Naive thymus-derived CD8-positive, alpha-beta T cell (primary cell): ENCODE data around the gene CUX1. TPM values are rescaled to one million over a fixed set of nuclear protein-coding genes. Genes with fewer than 3 reads are reported as not detected.
A peak's percentile ranks its signal among the peaks of the same experiment; 100 is the strongest.

Source experiments
- ATAC-seq, 2 donors: fragments of 150-1000 bp; cut with Tn5 transposase in 1 of 2; sonication (Bioruptor Pico), chemical (Tn5 transposase) in 1 of 2; 1 replicate in 1 of 2; 2 replicates in 1 of 2; pipeline ENCODE4 v1.10.0; 2021; ENCODE audit warnings: mild to moderate bottlenecking in 2 of 2, moderate library complexity in 2 of 2
- POLR2A ChIA-PET: fragments of 350-600 bp; sonication (Branson Sonifier 250); formaldehyde crosslinking; loops from one replicate; lab custom pipeline; 2021; ENCODE audit warnings: antibody characterized with exemption; lab: Charles Lee
- DNase-seq, 10 donors: peaks; one replicate each; pipeline versions ENCODE4 v3.0.0 to v3.0.0-alpha.2; 2020 to 2022
- H3K27ac Mint-ChIP-seq, 10 donors: one replicate each; pipeline ENCODE4 v1.8.0; 2020 to 2022; ENCODE audit warnings: mild to moderate bottlenecking in 10 of 10, mixed read lengths in 10 of 10, moderate library complexity in 4 of 10, inconsistent platforms in 1 of 10
- H3K27me3 Mint-ChIP-seq, 5 donors: one replicate each; pipeline ENCODE4 v1.8.0; 2021 to 2022; ENCODE audit warnings: mixed read lengths in 5 of 5
- H3K36me3 Mint-ChIP-seq, 3 donors: one replicate each; pipeline ENCODE4 v1.8.0; 2020 to 2022; ENCODE audit warnings: mixed read lengths in 3 of 3, mild to moderate bottlenecking in 2 of 3, inconsistent platforms in 1 of 3
- H3K4me1 Mint-ChIP-seq, 4 donors: one replicate each; pipeline ENCODE4 v1.8.0; 2021 to 2022; ENCODE audit warnings: mixed read lengths in 4 of 4
- H3K4me3 Mint-ChIP-seq, 10 donors: one replicate each; pipeline ENCODE4 v1.8.0; 2020 to 2022; ENCODE audit warnings: mild to moderate bottlenecking in 10 of 10, mixed read lengths in 10 of 10, moderate library complexity in 6 of 10, inconsistent platforms in 1 of 10
- H3K9me3 Mint-ChIP-seq, 9 donors: one replicate each; pipeline ENCODE4 v1.8.0; 2020 to 2022; ENCODE audit warnings: mixed read lengths in 9 of 9, mild to moderate bottlenecking in 3 of 9, inconsistent platforms in 1 of 9, moderate library complexity in 1 of 9
- polyA plus RNA-seq, 3 donors: library from polyadenylated mRNA; unstranded; fragments of 300-500 nt; fragmentation: Illumina TruSeq; gene quantifications; one replicate each; pipeline ENCODE4 v1.2.3, GENCODE V29; 2021
- total RNA-seq, 8 experiments: library from RNA in 2 of 8; stranded (reverse) in 2 of 8; gene quantifications; one replicate each; pipeline ENCODE4 v1.2.3 and lab custom pipeline; 2021 to 2026

Gene CUX1
- total and polyA plus RNA-seq, 5 experiments from 2014 or later, result 10.3 to 66.2 (median 24.1) TPM

DNA sequence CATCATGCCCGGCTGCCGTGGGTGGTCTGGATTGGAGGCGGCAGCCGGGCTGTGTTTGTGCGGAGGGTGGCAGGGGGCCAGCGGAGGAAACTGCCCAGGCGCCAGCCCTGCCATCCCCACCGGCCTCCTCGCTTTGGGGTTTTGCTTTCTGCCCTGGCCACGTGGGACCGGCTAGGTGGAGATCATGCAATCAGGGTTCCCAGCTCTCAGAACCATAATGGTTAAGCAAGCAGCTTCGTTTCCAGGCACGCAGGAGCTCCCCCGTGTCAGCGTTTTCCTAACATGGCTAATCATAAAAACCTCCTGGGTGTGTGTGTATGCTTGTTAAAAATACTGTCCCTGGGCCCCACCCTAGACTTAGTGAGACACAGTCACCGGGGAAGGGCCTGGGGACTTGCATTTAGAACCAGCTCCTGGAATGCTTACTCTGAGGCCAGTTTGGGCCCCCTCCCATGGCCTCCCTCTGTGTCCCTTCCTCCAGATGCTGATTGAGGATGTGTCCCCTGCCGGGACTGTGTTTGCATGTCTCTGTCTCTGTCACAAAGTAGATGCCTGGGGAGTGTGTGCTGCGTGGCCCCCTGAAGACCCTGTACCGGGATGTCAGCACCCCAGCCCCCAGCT is 119.3 kb downstream of the CUX1 start:
- H3K27me3 Mint-ChIP-seq, result no peaks in the 10 kb centered on the region
- POLR2A ChIA-PET, result no interaction called here
- peaks cover 0 to 3% (median 3%) of the 10 kb centered on the region in 3 donors for H3K36me3 Mint-ChIP-seq
- ATAC-seq, result no peak
- no peak overlapping the region for H3K4me3 Mint-ChIP-seq
- H3K9me3 Mint-ChIP-seq, result no peaks in the 10 kb centered on the region
- no peak for DNase-seq
- peak overlapping the region in 1 of 10 donors; percentile 66 for H3K27ac Mint-ChIP-seq
- peaks cover 9 to 28% (median 20%) of the 10 kb centered on the region in 4 donors for H3K4me1 Mint-ChIP-seq

DNA sequence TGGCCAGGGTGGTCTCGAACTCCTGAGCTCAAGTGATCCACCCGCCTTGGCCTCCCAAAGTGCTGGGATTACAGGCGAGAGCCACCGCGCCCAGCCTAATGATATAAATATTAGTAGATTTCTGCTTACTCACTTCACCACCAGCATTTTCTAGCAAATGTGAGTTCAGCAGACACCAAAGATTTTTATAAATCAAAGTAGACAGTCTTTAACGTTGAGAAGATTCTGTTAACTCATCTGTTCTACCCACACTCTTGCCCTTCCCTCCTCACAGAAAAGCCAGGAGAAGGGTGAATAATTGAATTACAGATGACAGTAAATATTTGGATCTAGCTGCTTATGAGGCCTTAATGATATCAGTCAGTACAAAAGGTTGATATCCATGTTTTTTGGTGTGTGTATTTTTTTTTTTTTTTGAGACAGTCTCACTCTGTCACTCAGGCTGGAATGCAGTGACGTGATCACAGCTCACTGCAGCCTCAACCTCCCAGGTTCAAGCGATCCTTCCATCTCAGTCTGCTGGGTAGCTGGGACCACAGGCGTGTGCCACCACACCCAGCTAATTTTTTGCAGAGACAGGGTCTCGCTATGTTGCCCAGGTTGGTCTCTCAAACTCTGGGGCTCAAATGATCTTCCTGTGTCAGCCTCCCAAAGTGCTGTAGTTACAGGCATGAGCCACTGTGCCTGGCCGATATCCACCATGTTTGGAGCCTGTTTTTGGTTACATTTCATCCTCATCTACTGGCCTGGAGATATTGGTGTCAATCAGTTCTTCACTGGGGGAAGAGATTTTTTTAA is 120.5 kb downstream of the CUX1 start:
- POLR2A ChIA-PET, result interaction anchor here (0.7 kb wide), 1 partner anchor 9 kb away, joined by 3 read pairs; no protein-coding TSS in a partner anchor

DNA sequence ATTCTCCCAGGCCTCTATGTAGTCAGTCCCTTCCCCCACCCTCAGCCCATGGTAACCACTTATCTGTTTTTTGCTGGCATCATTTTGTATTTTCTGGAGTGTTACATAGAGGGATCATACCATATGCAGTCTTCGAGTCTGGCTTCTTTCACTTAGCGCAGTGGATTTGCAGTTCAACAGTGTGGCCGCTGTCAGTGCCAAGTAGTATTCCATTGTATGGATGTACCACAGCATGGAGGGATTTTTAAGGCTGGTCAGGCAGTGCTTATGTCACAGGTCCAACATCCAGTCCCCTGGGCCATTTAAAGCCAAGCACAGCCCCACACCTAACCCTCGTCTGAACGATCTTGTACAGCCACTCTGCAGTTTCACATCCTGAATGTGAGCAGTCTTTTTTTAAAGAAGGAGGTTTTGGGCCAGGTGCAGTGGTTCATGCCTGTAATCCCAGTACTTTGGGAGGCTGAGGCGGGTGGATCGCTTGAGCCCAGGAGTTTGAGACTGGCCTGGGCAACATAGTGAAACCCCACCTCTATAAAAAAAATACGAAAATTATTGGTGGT is 121.8 kb downstream of the CUX1 start:
- H3K4me1 Mint-ChIP-seq, result peaks cover 8 to 20% (median 11%) of the 10 kb centered on the region in 4 donors
- POLR2A ChIA-PET, result no interaction called here
- DNase-seq, result no peak
- no peaks in the 10 kb centered on the region for H3K9me3 Mint-ChIP-seq
- no peaks in the 10 kb centered on the region for H3K36me3 Mint-ChIP-seq
- no peak overlapping the region for H3K4me3 Mint-ChIP-seq
- ATAC-seq, result no peak
- no peaks in the 10 kb centered on the region for H3K27me3 Mint-ChIP-seq
- no peak overlapping the region for H3K27ac Mint-ChIP-seq

More for the DNA sequence above, 120.5 kb downstream of the CUX1 start:
- Mint-ChIP-seq H3K4me1 (peaks cover 9 to 25% (median 15%) of the 10 kb centered on the region in 4 donors), H3K9me3 (no peaks in the 10 kb centered on the region), H3K4me3 (no peak overlapping the region), H3K27me3 (no peaks in the 10 kb centered on the region), H3K27ac (no peak overlapping the region), H3K36me3 (no peaks in the 10 kb centered on the region)
- ATAC-seq (no peak), DNase-seq (no peak)

DNA sequence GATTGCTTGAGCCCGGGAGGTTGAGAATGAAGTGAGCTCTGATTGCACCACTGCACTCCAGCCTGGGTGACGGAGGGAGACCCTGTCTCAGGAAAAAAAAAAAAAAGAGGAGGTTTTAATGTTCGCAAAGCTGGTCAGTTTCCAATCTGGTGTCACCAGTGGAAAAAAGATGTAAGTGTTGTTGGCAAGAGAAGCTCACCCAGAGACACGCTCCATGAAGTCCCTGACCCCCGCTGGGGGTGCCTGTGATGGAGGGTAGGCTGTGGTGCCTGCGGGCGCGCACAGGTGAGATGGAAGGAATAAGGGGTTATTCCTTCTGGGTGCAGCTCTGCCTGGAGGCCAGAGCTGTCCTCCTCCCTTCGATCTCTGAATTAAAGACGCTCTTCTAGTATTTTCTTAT is 122.7 kb downstream of the CUX1 start:
- H3K4me1 Mint-ChIP-seq, result peaks cover 7 to 17% (median 11%) of the 10 kb centered on the region in 4 donors
- H3K4me3 Mint-ChIP-seq, result no peak overlapping the region
- no peak for ATAC-seq
- H3K27me3 Mint-ChIP-seq, result no peaks in the 10 kb centered on the region
- no peaks in the 10 kb centered on the region for H3K36me3 Mint-ChIP-seq
- H3K9me3 Mint-ChIP-seq, result no peaks in the 10 kb centered on the region
- POLR2A ChIA-PET, result interaction anchor here (0.7 kb wide), 1 partner anchor 197 kb away, joined by 3 read pairs; no protein-coding TSS in a partner anchor
- no peak for DNase-seq
- H3K27ac Mint-ChIP-seq, result no peak overlapping the region

DNA sequence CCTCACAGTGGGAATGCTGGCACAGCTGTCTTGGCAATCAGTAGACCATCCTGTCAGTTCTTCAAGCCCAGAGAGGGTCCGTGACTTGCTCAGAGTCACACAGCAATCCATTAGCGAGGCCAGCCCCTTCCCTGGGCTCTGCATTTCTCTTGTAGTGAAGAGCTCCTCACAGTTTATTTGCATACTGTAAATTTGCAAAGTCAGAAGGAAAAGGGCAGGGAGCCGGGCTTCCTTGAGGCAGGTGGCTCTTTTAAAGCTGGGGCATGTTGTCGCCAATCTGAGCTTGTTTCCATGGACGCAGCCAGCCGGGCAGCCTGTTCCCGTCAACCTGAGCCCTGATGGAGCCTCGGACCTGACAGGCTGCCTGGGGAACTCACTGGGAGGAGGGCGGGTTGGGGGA is 123.4 kb downstream of the CUX1 start:
- Mint-ChIP-seq H3K9me3 (no peaks in the 10 kb centered on the region), H3K27ac (no peak overlapping the region), H3K4me3 (no peak overlapping the region), H3K27me3 (no peaks in the 10 kb centered on the region), H3K36me3 (no peaks in the 10 kb centered on the region), H3K4me1 (peaks cover 6 to 17% (median 10%) of the 10 kb centered on the region in 4 donors)
- ATAC-seq (no peak), DNase-seq (no peak)
- POLR2A ChIA-PET, result no interaction called here

DNA sequence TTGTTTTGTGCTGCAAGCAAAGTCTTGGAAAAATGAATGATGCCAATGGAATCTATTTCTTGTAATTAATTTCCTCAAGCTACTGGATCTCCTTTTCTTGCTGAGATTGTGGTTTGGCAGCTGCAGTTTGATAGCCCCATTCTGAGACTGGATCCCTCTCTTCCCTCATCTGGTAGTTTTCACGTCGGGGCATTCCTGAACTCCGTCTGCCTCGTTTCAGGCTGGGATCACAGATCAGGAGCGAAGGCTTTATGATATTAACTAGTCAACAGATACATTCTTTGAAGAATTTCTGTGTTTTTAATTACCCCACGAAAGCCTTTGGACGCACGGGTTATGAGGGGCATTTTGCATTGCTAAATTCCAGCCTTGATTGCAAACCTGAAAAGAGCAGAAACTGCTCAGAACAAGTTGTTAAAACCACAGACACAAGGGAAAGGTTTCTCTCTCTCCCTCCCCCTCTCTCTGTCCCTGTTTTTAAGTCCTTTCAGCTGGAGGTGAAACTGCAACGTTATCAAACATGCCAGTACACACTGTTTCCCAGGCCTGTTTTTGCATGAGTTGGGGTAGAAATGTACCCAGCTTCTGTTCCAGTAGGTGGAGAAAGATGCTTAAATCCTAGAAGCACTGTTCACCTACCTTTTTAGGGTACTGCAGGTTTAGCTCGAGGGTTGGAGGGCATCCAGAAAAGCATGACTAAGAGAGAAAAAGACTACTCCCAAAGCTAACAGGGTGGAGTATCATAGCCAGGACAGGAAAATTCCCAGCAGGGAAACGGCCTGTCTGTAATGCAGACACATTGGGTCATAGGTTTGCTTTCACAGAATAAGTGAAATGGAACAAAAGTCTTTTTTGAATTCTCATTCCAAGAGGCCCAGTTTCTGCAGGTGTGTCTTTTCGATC is 124.3 kb downstream of the CUX1 start:
- no peaks in the 10 kb centered on the region for H3K9me3 Mint-ChIP-seq
- H3K27me3 Mint-ChIP-seq, result no peaks in the 10 kb centered on the region
- no peaks in the 10 kb centered on the region for H3K36me3 Mint-ChIP-seq
- no peak for DNase-seq
- H3K4me1 Mint-ChIP-seq, result peaks cover 9 to 17% (median 9%) of the 10 kb centered on the region in 4 donors
- POLR2A ChIA-PET, result no interaction called here
- H3K4me3 Mint-ChIP-seq, result no peak overlapping the region
- peak overlapping the region in 1 of 10 donors; percentile 46 for H3K27ac Mint-ChIP-seq
- ATAC-seq, result no peak

DNA sequence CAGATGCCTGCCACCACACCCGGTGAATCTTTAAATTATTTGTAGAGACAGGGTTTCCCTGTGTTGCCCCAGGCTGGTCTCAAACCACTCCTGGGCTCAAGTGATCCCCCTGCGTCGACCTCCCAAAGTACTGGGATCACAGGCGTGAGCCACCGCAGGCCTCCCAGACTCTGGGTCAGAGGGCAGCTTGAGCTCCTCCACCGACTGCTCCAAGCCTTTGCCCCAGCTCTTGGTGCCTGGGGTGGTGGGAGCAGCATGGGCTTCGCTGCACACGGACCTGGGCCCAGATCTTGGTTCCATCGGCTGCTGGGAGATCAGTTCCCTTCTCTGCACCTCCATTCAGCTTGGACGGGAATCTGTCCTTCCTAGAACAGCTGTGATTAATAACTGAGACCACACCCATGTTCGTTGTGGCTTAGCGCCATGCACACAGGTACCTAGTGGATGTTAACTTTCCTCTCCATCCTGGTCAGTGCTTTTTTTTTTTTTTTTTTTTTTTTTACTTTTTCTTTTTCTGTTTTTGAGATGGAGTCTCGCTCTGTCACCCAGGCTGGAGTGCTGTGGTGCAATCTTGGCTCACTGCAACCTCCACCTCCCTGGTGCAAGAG is 125.3 kb downstream of the CUX1 start:
- Mint-ChIP-seq H3K27me3 (no peaks in the 10 kb centered on the region), H3K9me3 (no peaks in the 10 kb centered on the region), H3K36me3 (no peaks in the 10 kb centered on the region), H3K4me3 (no peak overlapping the region), H3K4me1 (peaks cover 9 to 19% (median 11%) of the 10 kb centered on the region in 4 donors), H3K27ac (no peak overlapping the region)
- DNase-seq (no peak), ATAC-seq (no peak)
- POLR2A ChIA-PET, result no interaction called here

DNA sequence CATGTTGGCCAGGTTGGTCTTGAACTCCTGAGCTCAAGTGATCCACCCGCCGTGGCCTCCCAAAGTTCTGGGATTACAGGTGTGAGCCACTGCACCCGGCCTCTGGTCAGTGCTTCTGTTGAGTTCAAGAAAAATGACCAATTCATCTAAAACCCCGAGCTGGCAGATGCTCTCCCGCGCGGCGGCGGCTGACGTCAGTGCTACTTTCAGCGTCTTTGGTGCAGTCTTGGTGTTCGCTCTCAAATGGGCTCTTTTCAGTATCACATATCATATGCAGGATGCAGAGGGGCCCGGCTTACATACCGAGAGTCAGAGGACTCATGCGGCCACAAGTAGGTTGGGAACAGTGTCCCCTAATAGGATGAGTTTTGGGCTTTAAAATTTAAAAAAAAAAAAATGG is 125.9 kb downstream of the CUX1 start:
- H3K4me3 Mint-ChIP-seq, result no peak overlapping the region
- no peaks in the 10 kb centered on the region for H3K27me3 Mint-ChIP-seq
- H3K36me3 Mint-ChIP-seq, result no peaks in the 10 kb centered on the region
- POLR2A ChIA-PET, result no interaction called here
- no peak for ATAC-seq
- no peak for DNase-seq
- H3K4me1 Mint-ChIP-seq, result peaks cover 7 to 17% (median 11%) of the 10 kb centered on the region in 4 donors
- H3K9me3 Mint-ChIP-seq, result no peaks in the 10 kb centered on the region
- no peak overlapping the region for H3K27ac Mint-ChIP-seq

DNA sequence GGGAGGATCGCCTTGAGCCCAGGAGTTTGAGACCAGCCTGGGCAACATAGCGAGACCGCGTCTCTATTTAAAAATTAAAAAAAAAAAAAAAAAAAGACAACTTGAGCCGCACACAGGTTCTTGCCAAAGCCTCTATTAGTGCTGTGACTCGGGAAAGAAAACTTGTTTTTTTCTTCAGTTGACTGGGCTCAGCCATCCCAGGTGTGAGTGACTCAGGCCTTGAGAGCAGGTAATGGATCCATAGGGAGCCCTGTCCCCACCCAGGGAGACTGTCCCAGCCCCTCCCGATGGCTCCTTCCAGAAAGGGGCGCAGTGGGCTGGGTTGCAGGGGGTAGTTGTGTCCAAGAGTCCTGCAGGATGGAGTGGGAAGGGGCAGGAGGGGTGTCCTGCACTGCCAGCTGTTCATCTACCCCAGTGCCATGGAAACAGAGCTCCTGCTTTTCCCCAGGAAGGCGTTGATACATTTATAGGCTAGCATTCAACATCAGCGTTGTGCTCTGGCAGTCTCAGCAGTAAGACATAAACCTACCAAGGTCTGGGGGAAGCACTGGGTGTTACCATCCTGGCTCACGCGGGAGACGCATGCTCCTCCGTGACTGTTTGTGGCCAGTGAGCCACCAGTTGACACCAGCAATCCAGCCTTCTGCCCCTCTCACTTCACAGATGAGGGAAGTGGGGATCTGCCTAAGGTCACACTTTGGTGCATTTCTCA is 126.6 kb downstream of the CUX1 start:
- DNase-seq, result no peak
- H3K4me3 Mint-ChIP-seq, result no peak overlapping the region
- no peak for ATAC-seq
- H3K27ac Mint-ChIP-seq, result no peak overlapping the region
- H3K9me3 Mint-ChIP-seq, result no peaks in the 10 kb centered on the region
- peaks cover 5 to 16% (median 11%) of the 10 kb centered on the region in 4 donors for H3K4me1 Mint-ChIP-seq
- no peaks in the 10 kb centered on the region for H3K36me3 Mint-ChIP-seq
- POLR2A ChIA-PET, result no interaction called here
- no peaks in the 10 kb centered on the region for H3K27me3 Mint-ChIP-seq

DNA sequence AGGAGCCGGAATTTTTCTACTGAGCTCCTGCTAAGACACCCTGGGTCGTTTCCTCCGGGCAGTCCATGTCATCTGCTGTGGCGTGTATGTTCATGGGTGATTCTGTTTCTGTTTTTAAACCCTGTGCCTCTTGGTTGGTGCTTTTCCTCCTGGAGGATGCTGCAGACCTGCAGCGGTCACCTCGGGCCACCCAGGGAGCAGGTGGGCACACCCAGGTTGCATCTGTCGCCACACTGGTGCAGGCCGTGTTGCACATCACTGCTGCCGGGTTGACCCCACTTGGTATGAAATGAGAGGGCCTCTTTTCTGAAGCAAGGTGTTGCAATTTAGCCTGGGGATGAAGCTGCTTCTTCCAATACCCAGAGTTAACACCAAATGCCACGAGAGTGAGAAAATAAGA is 127.2 kb downstream of the CUX1 start:
- Mint-ChIP-seq H3K4me1 (peaks cover 2 to 14% (median 11%) of the 10 kb centered on the region in 4 donors), H3K36me3 (no peaks in the 10 kb centered on the region), H3K27ac (no peak overlapping the region), H3K4me3 (no peak overlapping the region), H3K9me3 (no peaks in the 10 kb centered on the region), H3K27me3 (no peaks in the 10 kb centered on the region)
- POLR2A ChIA-PET, result no interaction called here
- no peak for DNase-seq
- ATAC-seq, result no peak

DNA sequence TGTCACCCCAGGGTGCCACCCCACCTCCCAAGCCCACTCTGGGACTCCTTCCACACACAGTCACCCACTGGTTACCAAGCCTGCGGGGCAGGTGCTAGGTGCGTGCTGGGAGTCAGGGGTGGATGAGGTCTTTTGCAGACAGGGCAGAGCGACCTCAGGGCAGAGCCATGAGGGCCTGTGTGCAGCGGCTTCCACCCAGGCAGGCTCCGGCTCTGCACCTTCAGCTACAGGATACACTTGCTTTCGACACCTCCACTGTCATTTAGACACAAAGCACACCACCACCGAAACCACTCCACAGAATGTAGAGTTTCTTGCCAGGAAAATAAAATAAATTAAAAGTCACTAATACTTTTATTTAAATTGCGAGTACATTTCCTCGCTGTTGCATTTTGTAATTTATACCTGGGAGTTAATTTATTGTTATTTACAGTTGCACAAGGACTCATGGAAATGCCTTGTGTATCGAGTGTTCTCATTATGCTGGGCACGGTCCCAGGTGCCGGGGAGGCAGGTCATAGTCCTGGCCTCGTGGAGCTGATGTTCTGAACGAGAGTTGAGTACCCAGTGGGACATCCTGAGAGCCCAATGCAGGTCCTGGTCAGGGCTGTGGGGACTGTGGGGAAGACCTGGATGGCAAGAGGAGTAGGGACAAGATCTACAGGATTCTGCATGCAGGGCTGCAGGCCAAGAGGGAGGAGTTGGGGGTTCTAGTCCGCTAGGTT is 127.8 kb downstream of the CUX1 start:
- no peaks in the 10 kb centered on the region for H3K36me3 Mint-ChIP-seq
- POLR2A ChIA-PET, result no interaction called here

More for the DNA sequence above, 127.8 kb downstream of the CUX1 start:
- ATAC-seq (no peak), DNase-seq (no peak)
- Mint-ChIP-seq H3K4me3 (no peak overlapping the region), H3K9me3 (no peaks in the 10 kb centered on the region), H3K27ac (peak overlapping the region in 2 of 10 donors; percentile 15 to 72), H3K4me1 (peaks cover 2 to 14% (median 11%) of the 10 kb centered on the region in 4 donors), H3K27me3 (no peaks in the 10 kb centered on the region)
